ENCODE results near the gene PLEKHG4B. TPM values are rescaled to one million over a fixed set of nuclear protein-coding genes. Genes with fewer than 3 reads are reported as not detected.

The PLEKHG4B gene
- polyA plus RNA-seq, 3 donors = not detected

GRCh38 chr5:189976-190365, 98.0 kb downstream of the PLEKHG4B start:
- Histone ChIP-seq H3K36me3 (replicated peaks in 1 of 2; ENCODE audit: control insufficient read depth in 1 of 2, insufficient read depth in 2 of 2, low read length in 2 of 2) (no peaks in the 10 kb centered on the region), H3K27me3 (ENCODE audit: control insufficient read depth in 2 of 2, insufficient read depth in 2 of 2, low read length in 2 of 2) (peaks cover 0 to 8% of the 10 kb centered on the region in 2 donors), H3K9ac (ENCODE audit: insufficient read depth, low read length, poor library complexity, severe bottlenecking) (no peak overlapping the region), H2AFZ (ENCODE audit: insufficient read depth, low read depth, low read length, poor library complexity, severe bottlenecking) (no peak overlapping the region), H4K20me1 (ENCODE audit: insufficient read depth, low read length) (no peaks in the 10 kb centered on the region), H3K79me2 (ENCODE audit: insufficient read depth, low read length) (no peaks in the 10 kb centered on the region), H3K4me1 (ENCODE audit: control insufficient read depth in 1 of 2, insufficient read depth in 2 of 2, low read length in 2 of 2) (peaks cover 0 to 3% of the 10 kb centered on the region in 2 donors), H3K27ac (ENCODE audit: low read depth in 1 of 2, low read length in 2 of 2) (no peak overlapping the region), H3K4me3 (replicated peaks in 1 of 3; ENCODE audit: low read depth in 2 of 3, low read length in 3 of 3) (no peak overlapping the region), H3K4me2 (replicated peaks; ENCODE audit: extremely low read depth, low read length, poor library complexity, severe bottlenecking) (no peak overlapping the region), H3K9me3 (replicated peaks in 1 of 2; ENCODE audit: control insufficient read depth in 1 of 2, insufficient read depth in 1 of 2, low read length in 2 of 2) (no peaks in the 10 kb centered on the region)
- 91% methylated on average over 10 of the region's 11 CpGs for WGBS (ENCODE audit: insufficient coverage)
- TF ChIP-seq CTCF (IDR thresholded peaks at IDR 0.05) = no peak
- peaks cover 13 to 35% (median 18%) of the 10 kb centered on the region in 3 donors for H3K27me3 Mint-ChIP-seq (ENCODE audit: low read depth in 3 of 3)
- H3K9me3 Mint-ChIP-seq = peaks cover 0 to 2% (median 0%) of the 10 kb centered on the region in 7 donors
- no peaks in the 10 kb centered on the region for H3K36me3 Mint-ChIP-seq
- H3K4me3 Mint-ChIP-seq = no peak overlapping the region
- no peak for DNase-seq
- H3K4me1 Mint-ChIP-seq = peaks cover 6% of the 10 kb centered on the region
- no peak overlapping the region for H3K27ac Mint-ChIP-seq
- intact Hi-C loops (cut with micrococcal nuclease) = no loop called here

- H3K27me3 Mint-ChIP-seq (ENCODE audit: low read depth in 3 of 3) = peaks cover 13 to 35% (median 18%) of the 10 kb centered on the region in 3 donors
- H3K4me3 Mint-ChIP-seq = peak overlapping the region in 1 of 2 donors; percentile 19
- H3K4me3 ChIP-seq (replicated peaks in 1 of 3; ENCODE audit: low read depth in 2 of 3, low read length in 3 of 3) = no peak overlapping the region
Measured at GRCh38 chr5:190366-191035, 98.5 kb downstream of the PLEKHG4B start.

More at GRCh38 chr5:190366-191035, 98.5 kb downstream of the PLEKHG4B start:
- H3K9me3 Mint-ChIP-seq = peaks cover 0 to 2% (median 0%) of the 10 kb centered on the region in 7 donors
- Histone ChIP-seq H3K9ac (ENCODE audit: insufficient read depth, low read length, poor library complexity, severe bottlenecking) (no peak overlapping the region), H3K79me2 (ENCODE audit: insufficient read depth, low read length) (no peaks in the 10 kb centered on the region), H2AFZ (ENCODE audit: insufficient read depth, low read depth, low read length, poor library complexity, severe bottlenecking) (no peak overlapping the region), H3K4me2 (replicated peaks; ENCODE audit: extremely low read depth, low read length, poor library complexity, severe bottlenecking) (no peak overlapping the region), H4K20me1 (ENCODE audit: insufficient read depth, low read length) (no peaks in the 10 kb centered on the region), H3K27ac (ENCODE audit: low read depth in 1 of 2, low read length in 2 of 2) (no peak overlapping the region), H3K27me3 (ENCODE audit: control insufficient read depth in 2 of 2, insufficient read depth in 2 of 2, low read length in 2 of 2) (peaks cover 0 to 8% of the 10 kb centered on the region in 2 donors), H3K36me3 (replicated peaks in 1 of 2; ENCODE audit: control insufficient read depth in 1 of 2, insufficient read depth in 2 of 2, low read length in 2 of 2) (no peaks in the 10 kb centered on the region), H3K9me3 (replicated peaks in 1 of 2; ENCODE audit: control insufficient read depth in 1 of 2, insufficient read depth in 1 of 2, low read length in 2 of 2) (no peaks in the 10 kb centered on the region), H3K4me1 (ENCODE audit: control insufficient read depth in 1 of 2, insufficient read depth in 2 of 2, low read length in 2 of 2) (peaks cover 0 to 3% of the 10 kb centered on the region in 2 donors)
- H3K27ac Mint-ChIP-seq = no peak overlapping the region
- peaks cover 6% of the 10 kb centered on the region for H3K4me1 Mint-ChIP-seq
- intact Hi-C loops (cut with micrococcal nuclease) = no loop called here
- no peaks in the 10 kb centered on the region for H3K36me3 Mint-ChIP-seq
- DNase-seq = no peak
- no peak for TF ChIP-seq CTCF (IDR thresholded peaks at IDR 0.05)
- WGBS (ENCODE audit: insufficient coverage) = 84% methylated on average over 8 of the region's 16 CpGs

All from CD14-positive monocyte (primary cell).